Activated CD8-positive, alpha-beta memory T cell treated with anti-CD3 and anti-CD28 coated beads, Interleukin-2, amount 50 U/mL, for 4 hours (primary cell): ENCODE data around the gene HCN2.

ENCODE experiments used
- DNase-seq: peaks from one replicate; pipeline ENCODE4 v3.0.0-alpha.2; 2020

The HCN2 gene

DNA sequence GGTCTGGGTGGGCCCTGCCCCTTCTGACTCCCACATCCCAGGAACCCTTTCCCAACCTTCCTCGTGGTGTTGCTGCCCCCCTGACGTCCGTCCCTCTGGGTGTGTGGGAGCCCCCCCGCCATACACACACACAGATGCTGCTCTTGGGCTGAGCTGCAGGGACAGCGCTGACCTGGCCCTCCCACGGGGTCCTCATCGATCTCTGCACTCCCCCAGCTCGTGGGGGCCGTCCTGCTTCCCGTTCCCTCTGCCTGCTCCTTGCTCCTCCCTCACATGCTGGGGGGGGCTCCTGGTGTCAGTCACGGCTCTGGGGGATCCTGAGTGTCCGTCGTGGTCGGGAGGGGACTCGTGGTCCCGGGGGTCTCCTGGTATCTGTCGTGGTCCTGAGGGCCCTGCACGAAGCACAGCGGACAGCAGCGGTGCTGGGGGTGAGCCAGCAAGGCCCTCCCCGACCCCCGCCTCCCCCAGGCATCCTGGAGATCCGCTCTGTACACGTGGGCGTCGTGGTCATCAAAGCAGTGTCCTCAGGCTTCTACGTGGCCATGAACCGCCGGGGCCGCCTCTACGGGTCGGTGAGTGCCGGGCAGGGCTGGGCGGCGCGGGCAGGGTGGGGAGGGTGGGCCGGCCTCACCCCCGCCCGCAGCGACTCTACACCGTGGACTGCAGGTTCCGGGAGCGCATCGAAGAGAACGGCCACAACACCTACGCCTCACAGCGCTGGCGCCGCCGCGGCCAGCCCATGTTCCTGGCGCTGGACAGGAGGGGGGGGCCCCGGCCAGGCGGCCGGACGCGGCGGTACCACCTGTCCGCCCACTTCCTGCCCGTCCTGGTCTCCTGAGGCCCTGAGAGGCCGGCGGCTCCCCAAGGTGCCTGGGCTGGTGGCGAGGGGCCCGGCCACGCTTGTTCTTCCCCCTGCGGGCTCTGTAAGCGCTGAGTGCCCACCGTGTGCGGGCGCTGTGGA is 53.4 kb downstream of the HCN2 start:
- DNase-seq, result no peak

DNA sequence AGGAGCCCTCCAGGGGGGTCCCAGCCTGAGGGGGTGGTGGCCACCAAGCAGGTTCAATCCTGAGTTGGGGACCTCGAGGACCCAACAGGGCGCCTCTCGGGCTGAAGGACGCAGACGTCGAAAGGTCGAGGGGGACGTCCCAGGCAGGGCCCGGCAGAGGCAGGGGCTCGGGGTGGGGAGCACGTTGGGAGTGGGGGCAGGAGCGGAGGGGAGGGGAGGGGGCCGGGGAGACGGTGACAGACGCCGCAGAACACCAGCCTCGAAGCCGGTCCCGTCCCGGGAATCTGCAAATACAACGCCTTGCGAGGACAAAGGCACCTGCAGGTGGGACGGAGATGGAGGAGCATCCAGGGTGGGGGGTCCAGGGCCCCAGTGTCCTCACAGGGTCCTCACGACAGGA is 54.1 kb downstream of the HCN2 start:
- DNase-seq, result no peak

DNA sequence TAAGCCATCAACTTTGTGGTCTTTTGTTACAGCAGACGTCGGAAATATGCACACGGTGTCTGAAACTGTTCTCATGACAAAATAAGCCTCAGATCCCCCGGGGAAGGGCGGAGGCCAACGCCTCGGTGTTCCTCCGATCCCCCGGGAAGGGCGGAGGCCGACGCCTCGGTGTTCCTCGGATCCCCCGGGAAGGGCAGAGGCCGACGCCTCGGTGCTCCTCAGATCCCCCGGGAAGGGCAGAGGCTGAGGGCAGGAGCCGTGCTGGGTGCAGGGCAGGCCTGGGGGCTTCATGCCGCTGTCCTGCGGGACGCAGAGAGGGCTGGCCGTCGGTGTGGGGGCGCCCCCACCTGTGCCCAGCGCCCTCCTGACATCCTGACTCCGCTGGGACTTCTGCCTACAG is 54.7 kb downstream of the HCN2 start:
- no peak for DNase-seq

DNA sequence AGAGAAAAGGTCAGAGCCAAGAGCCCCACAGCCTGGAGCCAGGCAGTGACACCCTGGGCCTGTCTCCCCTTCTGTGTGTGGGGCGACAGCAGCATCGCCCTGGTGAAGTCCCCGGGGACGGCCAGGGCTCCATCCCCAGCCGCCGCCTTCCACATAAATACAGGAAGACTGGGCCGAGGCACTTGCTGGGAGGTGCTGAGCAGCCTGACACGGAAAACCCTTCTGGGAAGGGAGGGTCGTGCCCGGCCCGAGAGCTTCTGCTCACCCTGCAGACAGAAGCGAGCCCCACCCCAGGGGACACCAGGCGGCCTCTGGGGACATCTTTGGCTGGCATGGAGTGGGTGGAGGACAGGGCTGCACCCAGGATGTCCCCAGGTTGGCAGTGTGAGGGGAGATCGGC is 55.1 kb downstream of the HCN2 start:
- no peak for DNase-seq

DNA sequence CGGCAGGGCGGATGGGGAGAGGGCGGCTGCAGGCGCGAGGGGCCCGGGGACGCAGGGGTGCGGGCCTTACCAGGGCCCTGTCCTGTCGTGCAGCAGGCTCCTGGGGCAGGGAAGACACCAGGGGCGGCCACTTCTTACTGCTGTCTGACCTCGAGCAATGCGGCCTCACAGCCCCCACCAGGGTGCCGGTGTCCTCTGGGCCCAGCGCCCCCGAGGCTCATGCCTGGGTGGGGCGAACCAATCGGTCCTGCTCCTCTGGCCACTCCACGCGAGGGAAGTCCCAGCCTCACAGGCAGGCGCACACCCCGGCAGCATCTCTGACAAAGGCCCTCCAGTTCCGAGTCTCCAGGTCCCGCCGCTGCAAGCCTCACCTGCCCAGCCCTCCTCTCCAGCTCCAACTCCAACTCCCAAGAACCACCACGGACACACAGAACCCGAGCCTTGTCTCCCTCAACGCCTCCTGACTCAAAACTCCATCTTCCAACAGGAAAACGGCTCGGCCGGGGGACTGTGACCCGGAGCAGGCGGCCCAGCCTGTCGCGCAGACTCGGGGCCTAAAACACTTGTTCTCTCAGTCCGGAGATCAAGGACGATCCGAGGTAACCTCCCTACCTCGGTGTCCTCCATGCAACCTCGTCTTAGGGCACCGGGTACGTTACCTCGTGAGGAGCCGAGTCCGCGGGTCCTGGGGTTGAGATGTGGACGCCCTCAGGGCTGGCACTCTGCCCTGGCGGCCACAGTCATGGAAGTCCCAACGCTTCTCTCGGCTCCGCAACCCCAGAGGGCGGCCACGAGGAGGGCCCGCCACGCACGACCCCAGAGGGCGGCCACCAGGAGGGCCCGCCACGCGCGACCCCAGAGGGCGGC is 56.5 kb downstream of the HCN2 start:
- DNase-seq, result no peak

DNA sequence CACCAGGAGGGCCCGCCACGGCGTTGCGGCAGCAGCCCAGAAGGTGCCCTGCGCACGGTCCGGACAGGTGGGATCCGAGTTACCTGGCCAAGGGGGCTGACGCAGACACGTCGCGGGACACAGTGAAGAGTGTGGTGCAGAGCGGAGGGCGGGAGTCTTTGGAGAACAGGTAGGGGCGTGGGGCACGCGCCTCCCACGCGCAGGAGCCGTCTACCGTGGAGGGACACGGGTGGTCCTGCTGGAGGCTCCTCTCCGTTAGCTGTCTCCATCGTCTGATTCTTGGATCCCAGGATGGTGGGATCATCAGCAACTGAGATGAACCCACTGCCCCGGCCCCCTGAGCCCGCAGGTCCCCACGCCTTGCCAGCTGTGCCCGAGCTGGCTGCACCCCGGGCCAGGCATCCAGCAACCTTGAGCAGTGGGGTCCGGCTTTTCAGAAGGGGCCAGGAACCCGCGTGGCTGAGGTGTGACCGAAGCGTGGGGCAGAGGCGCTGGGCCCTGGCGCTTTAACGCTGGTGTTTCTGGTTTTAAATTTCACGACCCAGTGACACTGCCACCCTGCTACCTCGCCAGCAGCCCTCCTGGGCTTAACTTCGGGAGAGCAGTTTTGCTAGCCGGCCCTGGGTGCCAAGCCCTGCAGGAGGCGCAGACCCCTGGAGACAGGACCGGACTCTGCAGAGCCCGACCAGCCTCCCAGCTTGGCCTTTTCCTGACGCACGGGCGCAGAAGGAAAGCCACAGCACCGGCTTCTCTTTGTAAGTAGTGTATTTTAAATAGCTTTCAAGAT is 57.3 kb downstream of the HCN2 start:
- no peak for DNase-seq

DNA sequence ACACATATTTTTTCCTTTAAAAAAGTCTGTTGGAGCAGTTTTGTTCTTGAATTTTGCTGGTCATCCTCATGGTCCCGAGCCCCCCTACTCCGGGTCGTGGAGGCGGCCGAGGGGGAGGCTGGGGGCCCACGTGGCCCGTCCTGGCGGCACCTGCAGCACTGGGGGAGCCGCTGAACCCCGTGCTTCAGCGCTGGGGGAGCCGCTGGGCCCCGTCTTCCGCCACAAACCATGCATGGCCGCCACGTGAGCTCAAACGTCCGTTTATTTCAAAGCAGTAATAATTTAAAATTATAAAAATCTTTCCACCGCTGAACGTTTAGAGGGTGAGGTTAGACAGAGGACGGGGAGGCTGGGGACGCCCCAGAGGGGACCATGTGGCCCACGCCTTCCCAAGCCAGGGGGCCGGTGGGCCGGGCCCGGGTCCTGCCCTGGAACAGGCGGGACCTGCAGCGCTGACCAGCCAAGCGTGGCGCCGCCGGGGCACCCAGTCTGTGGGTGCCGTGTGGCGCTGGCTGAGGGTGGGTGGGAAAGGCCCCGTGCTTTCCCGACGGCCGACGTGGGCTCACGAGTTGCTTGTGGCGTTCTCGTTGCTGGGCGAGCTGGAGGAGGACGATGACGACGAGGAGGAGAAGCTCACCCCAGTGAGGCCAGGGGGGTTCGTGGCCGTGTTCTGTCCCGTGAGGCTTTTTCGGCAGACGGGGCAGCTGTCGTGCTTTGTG is 58.0 kb downstream of the HCN2 start:
- DNase-seq, result no peak

DNA sequence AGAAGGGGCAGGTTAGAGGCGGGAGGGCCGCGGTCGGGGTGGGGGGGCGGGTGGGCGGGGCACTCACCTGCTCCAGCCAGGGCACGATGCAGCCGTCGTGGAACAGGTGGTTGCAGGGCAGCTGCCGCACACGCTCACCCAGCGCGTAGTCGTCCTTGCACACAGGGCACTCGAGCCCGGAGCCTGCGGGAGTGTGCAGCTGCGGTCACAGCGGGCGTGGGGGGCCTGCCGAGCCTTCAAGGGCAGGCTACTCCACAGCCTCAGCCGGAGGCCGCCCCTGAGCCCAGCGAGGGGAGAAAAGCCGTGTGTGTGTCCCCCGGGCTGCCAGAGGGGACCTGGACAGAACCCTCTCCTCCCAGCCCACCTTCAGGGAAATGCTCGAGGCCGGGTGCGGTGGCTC is 58.6 kb downstream of the HCN2 start:
- no peak for DNase-seq

DNA sequence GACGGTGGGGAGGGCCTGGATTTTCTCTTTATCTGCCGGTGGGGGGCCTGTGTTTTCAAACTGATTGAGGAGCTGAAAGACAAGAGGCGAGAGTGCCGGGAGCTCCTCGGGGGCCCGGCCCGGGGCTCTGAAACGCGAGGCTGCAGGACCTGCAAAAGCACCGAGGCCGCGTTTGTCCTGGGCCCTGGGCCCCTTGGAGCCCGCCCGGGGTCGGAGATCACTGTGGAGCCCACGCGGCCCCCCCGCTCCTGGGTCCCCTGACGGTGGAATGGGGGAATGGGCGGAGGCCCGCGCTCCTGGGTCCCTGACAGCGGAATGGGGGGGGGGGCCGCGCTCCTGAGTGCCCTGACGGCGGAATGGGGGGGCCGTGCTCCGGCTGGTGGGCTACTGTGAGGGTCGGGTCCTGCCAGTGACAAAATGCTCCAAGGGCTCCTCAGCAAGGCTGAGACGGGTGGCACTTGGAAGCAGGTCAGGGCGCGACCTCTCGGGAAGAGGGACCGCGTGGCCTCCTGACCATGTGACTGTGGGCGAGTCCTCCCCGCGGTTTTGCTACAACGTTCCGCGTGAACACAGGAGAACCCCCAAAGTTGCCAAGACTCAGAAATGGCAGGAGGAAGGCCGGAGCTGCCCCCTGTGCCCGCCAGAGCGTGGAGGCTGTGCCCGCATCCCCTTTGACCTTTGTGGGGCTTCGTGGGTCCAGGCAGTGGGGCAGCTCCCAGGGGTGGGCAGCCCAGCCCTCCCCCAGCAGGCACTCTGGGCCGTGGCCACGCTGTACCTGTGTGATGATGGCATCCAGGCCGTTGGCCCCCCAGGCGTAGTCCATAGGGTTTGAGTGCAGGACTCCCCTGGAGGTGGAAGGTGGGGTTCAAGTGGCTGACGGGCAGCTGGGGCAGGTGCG is 59.5 kb downstream of the HCN2 start:
- DNase-seq, result no peak

DNA sequence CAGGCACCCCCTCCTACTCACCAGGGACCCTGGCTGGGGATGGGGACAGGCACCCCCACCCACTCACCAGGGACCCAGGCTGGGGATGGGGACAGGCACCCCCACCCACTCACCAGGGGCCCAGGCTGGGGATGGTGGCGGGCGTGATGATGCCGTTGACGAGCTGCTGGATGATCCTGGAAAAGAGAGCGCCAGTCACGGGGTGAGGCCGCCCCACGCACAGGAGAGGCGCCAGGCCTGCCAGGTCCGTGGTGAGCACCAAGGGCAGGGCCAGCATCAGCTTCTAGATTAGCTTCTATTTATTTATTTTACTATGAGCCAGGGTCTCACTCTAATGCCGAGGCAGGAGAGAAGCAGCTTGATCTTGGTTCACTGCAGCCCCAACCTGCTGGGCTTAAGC is 60.4 kb downstream of the HCN2 start:
- DNase-seq, result no peak

DNA sequence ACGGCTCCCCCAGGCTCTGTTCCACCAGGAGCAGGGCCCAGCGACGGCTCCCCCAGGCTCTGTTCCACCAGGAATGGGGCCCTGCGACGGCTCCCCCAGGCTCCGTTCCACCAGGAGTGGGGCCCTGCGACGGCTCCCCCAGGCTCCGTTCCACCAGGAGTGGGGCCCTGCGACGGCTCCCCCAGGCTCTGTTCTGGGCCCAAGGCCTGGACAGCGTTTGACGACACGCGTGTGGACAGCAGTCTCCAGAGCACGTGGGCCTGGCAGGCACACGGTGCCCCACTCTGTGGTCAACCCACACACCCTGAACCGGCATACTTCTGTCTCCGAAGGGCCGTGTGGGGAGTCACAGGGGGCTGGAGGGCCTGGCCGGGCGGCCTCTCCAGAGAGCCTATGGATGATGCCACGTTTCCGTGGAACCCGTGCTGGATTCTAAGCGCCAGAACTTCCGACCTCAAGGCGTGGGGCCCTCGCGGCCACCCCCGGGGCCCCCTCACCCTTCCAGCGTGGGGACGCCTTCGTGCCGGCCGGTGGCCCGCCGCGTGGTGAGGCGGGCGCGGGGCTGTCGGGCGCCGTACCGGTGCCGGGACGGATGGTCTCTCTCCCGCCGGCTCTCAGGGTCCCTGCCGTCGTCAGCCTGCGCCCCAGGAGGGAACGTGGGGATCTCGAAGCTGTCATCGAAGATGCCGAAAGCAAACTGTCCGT is 61.6 kb downstream of the HCN2 start:
- no peak for DNase-seq

DNA sequence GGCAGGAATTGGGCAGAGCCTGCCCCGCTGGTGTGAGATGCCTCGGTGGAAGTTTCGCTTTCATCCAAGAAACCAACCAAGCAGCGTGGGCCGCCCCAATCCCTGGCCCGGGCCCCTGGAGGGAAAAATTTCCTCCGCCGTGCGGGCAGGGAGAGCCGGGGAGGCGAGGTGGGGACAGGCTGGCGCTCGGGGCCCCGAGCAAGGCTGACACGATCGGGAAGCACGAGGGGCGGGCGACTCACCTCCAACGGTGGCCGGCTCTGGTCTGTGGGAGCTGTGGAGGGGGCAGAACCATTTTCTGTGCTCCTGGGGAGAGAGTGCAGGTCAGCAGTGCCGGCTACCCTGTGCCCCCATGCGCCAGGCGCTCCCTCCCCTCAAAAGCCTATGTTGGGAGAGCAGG is 62.3 kb downstream of the HCN2 start:
- no peak for DNase-seq

DNA sequence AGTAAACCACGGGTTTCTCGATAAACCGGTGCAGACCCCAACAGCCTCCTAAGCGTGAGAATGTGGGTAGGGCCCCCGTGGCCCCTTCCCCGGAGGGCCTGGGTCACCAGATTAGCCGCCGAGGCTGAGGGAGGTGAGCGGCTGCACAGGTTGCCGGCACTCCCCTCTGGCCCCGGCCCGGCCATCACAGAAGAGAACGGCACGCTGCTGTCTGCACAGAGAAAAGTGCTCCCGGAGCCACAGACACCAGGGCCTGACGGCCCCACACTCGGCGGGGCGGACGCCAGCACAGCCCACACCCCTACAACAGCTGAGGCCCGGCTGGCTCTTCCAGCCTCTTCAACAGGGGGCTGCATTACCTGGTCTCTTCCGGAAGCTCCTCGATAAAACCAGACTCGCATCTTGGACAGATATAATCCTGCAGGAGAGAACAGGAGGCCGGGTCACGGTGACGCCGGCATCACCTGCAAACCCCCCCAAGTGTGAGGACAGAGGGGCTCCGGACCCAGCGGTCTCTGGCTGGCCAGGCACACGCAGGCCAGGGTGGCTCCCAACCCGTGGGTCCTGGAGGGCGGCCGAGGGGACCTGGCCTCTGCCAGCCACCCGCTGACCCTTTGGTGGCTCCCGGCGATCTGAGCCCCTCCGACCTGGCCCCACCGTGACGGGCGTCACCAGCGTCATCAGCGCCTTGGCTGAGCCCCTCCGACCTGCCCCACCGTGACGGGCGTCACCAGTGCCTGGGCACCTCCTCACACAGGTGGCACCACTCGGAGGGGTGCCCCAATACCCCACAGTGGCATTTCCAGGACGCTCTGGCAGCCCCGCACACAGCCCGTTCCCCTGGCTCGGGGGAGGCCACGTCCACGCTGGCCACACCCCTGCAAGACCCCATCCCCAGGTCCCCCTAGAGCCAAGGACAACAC is 63.0 kb downstream of the HCN2 start:
- DNase-seq, result no peak

DNA sequence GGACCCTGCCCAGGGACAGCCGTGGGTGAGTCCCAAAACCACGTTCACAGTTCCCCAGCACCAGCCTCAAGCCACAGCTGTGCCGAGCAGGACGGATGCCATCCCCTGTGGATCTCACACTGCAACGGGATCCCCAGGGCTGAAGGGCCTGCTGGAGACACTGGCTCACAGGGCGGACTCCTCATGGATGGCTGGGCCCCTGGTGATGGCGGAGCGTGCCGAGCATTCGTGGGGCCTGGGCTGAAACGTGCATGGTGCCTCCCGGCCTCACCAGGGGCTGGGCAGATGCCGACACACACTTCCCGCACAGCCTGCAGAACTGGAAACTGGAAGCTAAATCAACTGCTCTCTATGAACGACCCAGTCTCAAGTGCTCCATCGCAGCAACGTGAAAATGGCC is 63.7 kb downstream of the HCN2 start:
- DNase-seq, result no peak

DNA sequence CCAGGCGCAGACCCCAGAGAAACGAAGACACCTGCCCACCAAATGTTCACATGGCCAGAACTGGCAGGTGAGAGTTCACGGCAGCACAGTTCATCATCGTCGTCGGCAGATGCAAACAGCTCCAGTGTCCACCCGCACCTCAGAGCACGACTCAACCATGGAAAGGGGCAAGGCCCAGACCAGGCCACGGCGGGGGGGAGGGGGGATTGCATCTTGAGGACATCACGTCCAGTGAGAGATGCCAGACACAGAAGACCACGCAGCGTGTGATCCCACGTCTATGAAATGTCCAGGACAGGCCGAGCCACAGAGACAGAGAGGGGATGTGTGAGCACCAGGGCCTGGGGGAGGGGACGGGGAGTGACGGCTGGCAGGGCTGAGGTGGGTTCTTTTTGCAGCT is 66.0 kb downstream of the HCN2 start:
- DNase-seq, result no peak

DNA sequence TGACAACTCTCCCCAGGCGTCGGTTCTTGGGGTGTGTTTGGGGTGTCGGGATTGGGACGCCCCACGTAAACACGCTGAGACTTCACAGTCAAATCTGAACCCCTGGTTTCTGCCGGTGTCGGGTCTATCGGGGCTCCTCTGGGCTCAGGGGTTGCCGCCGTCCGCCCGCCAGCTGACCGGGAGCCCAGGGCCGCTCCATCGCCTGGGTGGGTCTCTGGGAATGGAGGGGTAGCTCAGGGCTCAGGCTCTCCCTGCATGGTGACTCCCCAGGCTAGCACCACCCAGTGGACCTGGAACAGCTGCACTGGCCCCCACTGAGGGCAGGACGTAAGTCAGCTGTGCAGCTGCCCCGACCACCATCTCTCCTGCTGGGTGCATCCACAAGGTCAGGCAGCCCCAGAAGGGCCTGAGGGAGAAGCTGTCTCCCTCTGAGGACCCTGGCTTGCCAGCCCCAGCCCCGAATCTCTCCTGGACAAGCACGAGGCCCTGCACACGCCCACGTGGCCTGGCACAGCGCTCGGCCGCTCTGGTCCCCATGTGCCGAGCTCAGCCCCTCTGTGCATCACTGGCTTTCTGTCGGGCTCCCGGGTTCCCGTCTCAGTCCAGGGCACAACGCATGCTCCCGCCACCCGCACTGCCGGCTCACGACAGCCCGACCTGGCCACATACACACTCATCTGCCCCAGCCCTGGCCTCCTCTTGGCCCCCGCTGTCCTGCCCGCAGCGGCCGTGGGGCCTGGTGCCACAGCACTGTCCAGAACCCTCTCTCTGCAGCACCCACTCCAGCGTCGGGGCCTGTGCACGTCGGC is 67.3 kb downstream of the HCN2 start:
- DNase-seq, result no peak

DNA sequence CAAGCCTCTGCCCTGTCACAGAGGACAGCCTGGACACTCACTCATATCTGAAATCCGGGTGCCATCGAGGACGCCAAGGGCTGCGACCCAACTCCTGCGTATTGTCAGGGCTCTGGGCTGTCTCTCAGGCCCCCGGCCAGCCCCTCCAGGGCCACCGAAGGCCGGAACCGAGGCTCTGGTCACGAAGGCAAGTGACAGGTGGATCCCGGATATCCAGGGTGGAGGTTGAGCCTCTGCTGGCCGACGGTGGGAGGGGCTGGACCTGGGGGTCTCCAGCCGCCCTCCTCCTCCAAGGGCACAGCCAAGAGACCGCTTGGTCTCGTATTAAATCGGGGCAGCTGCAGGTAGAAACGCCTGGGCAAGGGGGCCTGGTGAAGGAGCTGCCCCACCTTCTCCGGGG is 67.9 kb downstream of the HCN2 start:
- DNase-seq, result no peak

DNA sequence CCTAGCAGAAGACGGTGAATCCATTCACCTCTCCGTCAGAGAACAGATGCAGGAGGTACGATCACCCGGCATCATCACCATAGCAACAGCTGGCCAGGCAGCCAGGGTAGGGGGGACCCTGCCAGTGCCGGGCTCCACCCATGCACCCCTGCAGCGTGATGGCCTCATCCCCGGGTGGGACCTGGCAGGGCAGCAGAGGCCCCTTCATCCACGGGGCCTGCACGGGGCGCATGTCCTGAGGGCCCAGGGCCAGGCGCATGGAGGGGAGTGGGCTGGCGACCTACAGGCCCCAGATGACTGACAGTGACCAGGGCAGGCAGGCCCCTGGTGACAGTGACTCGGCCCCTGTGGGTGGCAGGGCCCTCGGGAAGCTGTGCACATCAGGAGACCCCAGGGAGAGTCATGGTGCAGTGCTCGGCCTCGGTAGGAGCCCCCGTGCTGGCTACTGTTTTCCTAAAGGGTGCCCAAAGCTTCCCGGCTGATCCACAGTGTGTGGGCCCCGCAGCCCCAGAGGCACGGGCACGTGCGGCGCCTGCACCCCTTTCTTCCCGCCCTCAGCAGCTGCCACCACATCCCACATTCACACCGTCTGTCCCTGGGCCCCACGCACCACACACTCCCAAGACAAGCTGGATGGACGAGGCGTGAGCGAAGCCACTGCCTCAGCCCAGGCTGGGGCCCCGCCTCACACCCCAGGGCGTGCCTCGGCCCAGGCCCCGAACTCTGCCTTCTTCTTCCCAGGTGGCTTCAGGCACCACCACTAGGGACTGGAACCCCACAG is 68.6 kb downstream of the HCN2 start:
- no peak for DNase-seq
